HepG2 (cell line): ENCODE data around the gene EARS2. TPM values are rescaled to one million over a fixed set of nuclear protein-coding genes. Genes with fewer than 3 reads are reported as not detected.

Experiments used
- HNRNPK ChIP-seq: fragments of 200-400 bp; formaldehyde crosslinking; IDR thresholded peaks from 2 replicates; pipeline ENCODE4 v1.6.1; 2018; ENCODE audit warnings: low read length, low read depth, moderate library complexity, mild to moderate bottlenecking; ENCODE audit not compliant: poor library complexity, severe bottlenecking
- SP5 ChIP-seq: IDR thresholded peaks from 2 replicates; pipeline ENCODE4 v1.6.1; 2016; ENCODE audit warnings: low read depth, borderline replicate concordance
- polyA plus RNA-seq, 8 experiments: library from polyadenylated mRNA; depleted of rRNA in 3 of 8; stranded (reverse) in 7 of 8; unstranded in 1 of 8; fragments of >200 nt; fragmentation: Illumina TruSeq in 4 of 8; extraction: Trizol in 4 of 8; gene quantifications; 2 replicates each; pipeline versions ENCODE4 v1.2.1 to v1.2.3, GENCODE V29; 2011 to 2016; ENCODE audit warnings: low read depth in 4 of 8, missing spikeins in 1 of 8, mixed read lengths in 1 of 8; ENCODE audit not compliant: insufficient read depth in 1 of 8
- total RNA-seq, 5 experiments: library from RNA; depleted of rRNA; stranded (reverse); fragments of >200 nt; fragmentation: Illumina TruSeq; extraction: Trizol; gene quantifications; 2 replicates each; pipeline ENCODE4 v1.2.3, GENCODE V29; 2016; ENCODE audit warnings: low read depth in 1 of 5
- TF ChIP-seq, protein P1 (sequence below): sonication (generic); formaldehyde crosslinking; IDR thresholded peaks from 2 replicates; pipeline ENCODE4 v1.5.1; 2020; ENCODE audit warnings: mild to moderate bottlenecking, missing genetic modification reagents, moderate library complexity
- TF ChIP-seq, protein P2 (sequence below): sonication (generic); formaldehyde crosslinking; IDR thresholded peaks from 2 replicates; pipeline ENCODE4 v1.4.0; 2020; ENCODE audit warnings: missing genetic modification reagents
- TF ChIP-seq, protein P3 (sequence below): sonication (generic); formaldehyde crosslinking; IDR thresholded peaks from 2 replicates; pipeline ENCODE4 v1.8.0; 2022; ENCODE audit warnings: mild to moderate bottlenecking, missing genetic modification reagents, moderate library complexity
- TF ChIP-seq, protein P4 (sequence below), 2 experiments: fragments of 450-650 bp in 1 of 2; sonication (generic) in 1 of 2; formaldehyde crosslinking in 1 of 2; IDR thresholded peaks; 2 replicates each; pipeline versions ENCODE4 v1.6.1 to v1.8.0; 2016 to 2022; ENCODE audit warnings: antibody characterized with exemption in 1 of 2, mild to moderate bottlenecking in 1 of 2, missing genetic modification reagents in 1 of 2

Gene EARS2
- total and polyA plus RNA-seq, 2 of the 13 experiments (the other 11 are each of a cell fraction or from before 2014, with no cell fraction given) = 49.4 to 80.4 TPM

DNA sequence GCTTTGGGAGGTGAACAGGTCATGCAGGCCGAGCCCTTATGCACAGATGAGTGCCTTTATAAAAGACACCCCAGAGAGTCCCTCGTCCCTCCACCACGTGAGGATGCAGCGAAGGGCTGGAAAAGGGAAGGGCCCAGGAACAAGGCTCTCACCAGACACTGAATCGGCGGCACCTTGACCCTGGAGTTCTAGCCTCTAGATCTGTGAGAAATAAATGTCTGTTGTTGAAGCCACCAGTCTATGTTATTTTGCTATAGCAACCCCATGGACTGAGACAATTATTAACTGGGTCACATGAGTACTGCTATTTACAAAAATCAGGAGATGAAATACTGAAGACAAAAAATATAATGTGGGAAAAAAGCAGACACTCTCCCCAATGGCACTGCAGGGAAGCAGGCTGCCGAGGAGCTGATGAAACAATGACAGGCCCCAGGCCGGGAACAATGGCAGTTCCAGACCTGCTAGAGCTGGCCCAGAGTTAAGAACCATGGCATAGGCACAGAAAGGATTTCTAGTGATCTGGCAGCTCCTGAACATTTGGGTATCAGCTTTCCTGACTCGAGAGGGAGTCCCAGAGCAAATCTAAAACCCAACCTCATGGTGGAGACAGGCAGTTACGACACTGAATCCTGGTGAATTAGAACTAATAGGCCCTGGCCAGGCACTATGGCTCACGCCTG lies 29.0 kb downstream of the EARS2 start (continued):
- TF ChIP-seq, protein P1, sequence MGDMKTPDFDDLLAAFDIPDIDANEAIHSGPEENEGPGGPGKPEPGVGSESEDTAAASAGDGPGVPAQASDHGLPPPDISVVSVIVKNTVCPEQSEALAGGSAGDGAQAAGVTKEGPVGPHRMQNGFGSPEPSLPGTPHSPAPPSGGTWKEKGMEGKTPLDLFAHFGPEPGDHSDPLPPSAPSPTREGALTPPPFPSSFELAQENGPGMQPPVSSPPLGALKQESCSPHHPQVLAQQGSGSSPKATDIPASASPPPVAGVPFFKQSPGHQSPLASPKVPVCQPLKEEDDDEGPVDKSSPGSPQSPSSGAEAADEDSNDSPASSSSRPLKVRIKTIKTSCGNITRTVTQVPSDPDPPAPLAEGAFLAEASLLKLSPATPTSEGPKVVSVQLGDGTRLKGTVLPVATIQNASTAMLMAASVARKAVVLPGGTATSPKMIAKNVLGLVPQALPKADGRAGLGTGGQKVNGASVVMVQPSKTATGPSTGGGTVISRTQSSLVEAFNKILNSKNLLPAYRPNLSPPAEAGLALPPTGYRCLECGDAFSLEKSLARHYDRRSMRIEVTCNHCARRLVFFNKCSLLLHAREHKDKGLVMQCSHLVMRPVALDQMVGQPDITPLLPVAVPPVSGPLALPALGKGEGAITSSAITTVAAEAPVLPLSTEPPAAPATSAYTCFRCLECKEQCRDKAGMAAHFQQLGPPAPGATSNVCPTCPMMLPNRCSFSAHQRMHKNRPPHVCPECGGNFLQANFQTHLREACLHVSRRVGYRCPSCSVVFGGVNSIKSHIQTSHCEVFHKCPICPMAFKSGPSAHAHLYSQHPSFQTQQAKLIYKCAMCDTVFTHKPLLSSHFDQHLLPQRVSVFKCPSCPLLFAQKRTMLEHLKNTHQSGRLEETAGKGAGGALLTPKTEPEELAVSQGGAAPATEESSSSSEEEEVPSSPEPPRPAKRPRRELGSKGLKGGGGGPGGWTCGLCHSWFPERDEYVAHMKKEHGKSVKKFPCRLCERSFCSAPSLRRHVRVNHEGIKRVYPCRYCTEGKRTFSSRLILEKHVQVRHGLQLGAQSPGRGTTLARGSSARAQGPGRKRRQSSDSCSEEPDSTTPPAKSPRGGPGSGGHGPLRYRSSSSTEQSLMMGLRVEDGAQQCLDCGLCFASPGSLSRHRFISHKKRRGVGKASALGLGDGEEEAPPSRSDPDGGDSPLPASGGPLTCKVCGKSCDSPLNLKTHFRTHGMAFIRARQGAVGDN (CRISPR knock-in tag) = no peak
- TF ChIP-seq SP5 (CRISPR knock-in tag) (no peak), HNRNPK (no peak)
- TF ChIP-seq, protein P2, sequence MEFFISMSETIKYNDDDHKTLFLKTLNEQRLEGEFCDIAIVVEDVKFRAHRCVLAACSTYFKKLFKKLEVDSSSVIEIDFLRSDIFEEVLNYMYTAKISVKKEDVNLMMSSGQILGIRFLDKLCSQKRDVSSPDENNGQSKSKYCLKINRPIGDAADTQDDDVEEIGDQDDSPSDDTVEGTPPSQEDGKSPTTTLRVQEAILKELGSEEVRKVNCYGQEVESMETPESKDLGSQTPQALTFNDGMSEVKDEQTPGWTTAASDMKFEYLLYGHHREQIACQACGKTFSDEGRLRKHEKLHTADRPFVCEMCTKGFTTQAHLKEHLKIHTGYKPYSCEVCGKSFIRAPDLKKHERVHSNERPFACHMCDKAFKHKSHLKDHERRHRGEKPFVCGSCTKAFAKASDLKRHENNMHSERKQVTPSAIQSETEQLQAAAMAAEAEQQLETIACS (CRISPR knock-in tag) = no peak
- TF ChIP-seq, protein P3, sequence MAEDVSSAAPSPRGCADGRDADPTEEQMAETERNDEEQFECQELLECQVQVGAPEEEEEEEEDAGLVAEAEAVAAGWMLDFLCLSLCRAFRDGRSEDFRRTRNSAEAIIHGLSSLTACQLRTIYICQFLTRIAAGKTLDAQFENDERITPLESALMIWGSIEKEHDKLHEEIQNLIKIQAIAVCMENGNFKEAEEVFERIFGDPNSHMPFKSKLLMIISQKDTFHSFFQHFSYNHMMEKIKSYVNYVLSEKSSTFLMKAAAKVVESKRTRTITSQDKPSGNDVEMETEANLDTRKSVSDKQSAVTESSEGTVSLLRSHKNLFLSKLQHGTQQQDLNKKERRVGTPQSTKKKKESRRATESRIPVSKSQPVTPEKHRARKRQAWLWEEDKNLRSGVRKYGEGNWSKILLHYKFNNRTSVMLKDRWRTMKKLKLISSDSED (CRISPR knock-in tag) = no peak
- TF ChIP-seq, protein P4, sequence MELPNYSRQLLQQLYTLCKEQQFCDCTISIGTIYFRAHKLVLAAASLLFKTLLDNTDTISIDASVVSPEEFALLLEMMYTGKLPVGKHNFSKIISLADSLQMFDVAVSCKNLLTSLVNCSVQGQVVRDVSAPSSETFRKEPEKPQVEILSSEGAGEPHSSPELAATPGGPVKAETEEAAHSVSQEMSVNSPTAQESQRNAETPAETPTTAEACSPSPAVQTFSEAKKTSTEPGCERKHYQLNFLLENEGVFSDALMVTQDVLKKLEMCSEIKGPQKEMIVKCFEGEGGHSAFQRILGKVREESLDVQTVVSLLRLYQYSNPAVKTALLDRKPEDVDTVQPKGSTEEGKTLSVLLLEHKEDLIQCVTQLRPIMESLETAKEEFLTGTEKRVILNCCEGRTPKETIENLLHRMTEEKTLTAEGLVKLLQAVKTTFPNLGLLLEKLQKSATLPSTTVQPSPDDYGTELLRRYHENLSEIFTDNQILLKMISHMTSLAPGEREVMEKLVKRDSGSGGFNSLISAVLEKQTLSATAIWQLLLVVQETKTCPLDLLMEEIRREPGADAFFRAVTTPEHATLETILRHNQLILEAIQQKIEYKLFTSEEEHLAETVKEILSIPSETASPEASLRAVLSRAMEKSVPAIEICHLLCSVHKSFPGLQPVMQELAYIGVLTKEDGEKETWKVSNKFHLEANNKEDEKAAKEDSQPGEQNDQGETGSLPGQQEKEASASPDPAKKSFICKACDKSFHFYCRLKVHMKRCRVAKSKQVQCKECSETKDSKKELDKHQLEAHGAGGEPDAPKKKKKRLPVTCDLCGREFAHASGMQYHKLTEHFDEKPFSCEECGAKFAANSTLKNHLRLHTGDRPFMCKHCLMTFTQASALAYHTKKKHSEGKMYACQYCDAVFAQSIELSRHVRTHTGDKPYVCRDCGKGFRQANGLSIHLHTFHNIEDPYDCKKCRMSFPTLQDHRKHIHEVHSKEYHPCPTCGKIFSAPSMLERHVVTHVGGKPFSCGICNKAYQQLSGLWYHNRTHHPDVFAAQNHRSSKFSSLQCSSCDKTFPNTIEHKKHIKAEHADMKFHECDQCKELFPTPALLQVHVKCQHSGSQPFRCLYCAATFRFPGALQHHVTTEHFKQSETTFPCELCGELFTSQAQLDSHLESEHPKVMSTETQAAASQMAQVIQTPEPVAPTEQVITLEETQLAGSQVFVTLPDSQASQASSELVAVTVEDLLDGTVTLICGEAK (IDR thresholded peaks at IDR 0.05) = no peak
- TF ChIP-seq, protein P4 (CRISPR knock-in tag; IDR thresholded peaks at IDR 0.05) = no peak
